Gastrocnemius medialis (tissue), 4 donors: Measurements from ENCODE around the gene ERO1B.

Source experiments
- CTCF ChIP-seq, 5 experiments: fragments of 450-650 bp in 3 of 5; fragments of 200-600 bp in 2 of 5; sonication (generic) in 2 of 5; IDR thresholded peaks in 4 of 5; conservative IDR thresholded peaks in 1 of 5; 1 replicate in 4 of 5; 2 replicates in 1 of 5; pipeline ENCODE4 v1.5.1; 2016 to 2019; ENCODE audit warnings: antibody characterized with exemption in 5 of 5, mild to moderate bottlenecking in 3 of 5, moderate library complexity in 3 of 5
- POLR2A ChIP-seq, 2 donors: fragments of 450-650 bp; IDR thresholded peaks; one replicate each; pipeline ENCODE4 v1.6.1; 2017; ENCODE audit warnings: antibody characterized with exemption in 2 of 2, mild to moderate bottlenecking in 2 of 2, moderate library complexity in 2 of 2

GRCh38 chr1:236259043-236259442 lies 22.7 kb downstream of the ERO1B start:
- TF ChIP-seq POLR2A (IDR thresholded peaks at IDR 0.05) (no peak), CTCF (IDR thresholded peaks at IDR 0.05 in 4 of 5, conservative IDR thresholded peaks at IDR 0.05 in 1 of 5) (no peak)
